Fibroblast of lung (primary cell): ENCODE measurements around the gene RNF220. TPM values are rescaled to one million over a fixed set of nuclear protein-coding genes. Genes with fewer than 3 reads are reported as not detected.

ENCODE experiments used
- DNase-seq, 2 donors: peaks; one replicate each; pipeline versions ENCODE4 v3.0.0 to v3.0.0-alpha.2; 2010; ENCODE audit warnings: low read depth in 2 of 2
- H2AFZ ChIP-seq: 2 replicates; pipeline ENCODE4 v1.5.1; 2012; ENCODE audit warnings: low read length, control low read depth, inconsistent platforms
- H3K27ac ChIP-seq: 2 replicates; pipeline ENCODE4 v1.5.1; 2011; ENCODE audit warnings: low read length, control low read depth; ENCODE audit not compliant: insufficient read depth
- H3K27me3 ChIP-seq: 2 replicates; pipeline ENCODE4 v1.5.1; 2011; ENCODE audit warnings: mild to moderate bottlenecking, low read length; ENCODE audit not compliant: control insufficient read depth, insufficient read depth
- H3K36me3 ChIP-seq: 2 replicates; pipeline ENCODE4 v1.5.1; 2011; ENCODE audit warnings: low read length; ENCODE audit not compliant: control insufficient read depth, insufficient read depth
- H3K4me1 ChIP-seq: 2 replicates; pipeline ENCODE4 v1.5.1; 2011; ENCODE audit warnings: low read length; ENCODE audit not compliant: control insufficient read depth, insufficient read depth; ENCODE audit errors: extremely low read depth
- H3K4me2 ChIP-seq: 2 replicates; pipeline ENCODE4 v1.5.1; 2011; ENCODE audit warnings: low read length, control low read depth; ENCODE audit not compliant: insufficient read depth; ENCODE audit errors: extremely low read depth
- H3K4me3 ChIP-seq, 4 experiments: fragments of 200-600 bp in 1 of 4; sonication (generic) in 1 of 4; replicated peaks in 1 of 4; 2 replicates each; pipeline ENCODE4 v1.5.1; 2011 to 2016; ENCODE audit warnings: low read length in 4 of 4, low read depth in 3 of 4, mild to moderate bottlenecking in 3 of 4, control low read depth in 2 of 4, inconsistent platforms in 1 of 4, mixed read lengths in 1 of 4; ENCODE audit not compliant: insufficient read depth in 1 of 4; ENCODE audit errors: control extremely low read depth in 1 of 4
- H3K79me2 ChIP-seq: 2 replicates; pipeline ENCODE4 v1.5.1; 2012; ENCODE audit warnings: mild to moderate bottlenecking, low read length, inconsistent platforms; ENCODE audit not compliant: control insufficient read depth, insufficient read depth
- H3K9ac ChIP-seq: 2 replicates; pipeline ENCODE4 v1.5.1; 2011; ENCODE audit warnings: mild to moderate bottlenecking, low read length, control low read depth; ENCODE audit not compliant: insufficient read depth
- H3K9me3 ChIP-seq: 2 replicates; pipeline ENCODE4 v1.5.1; 2012; ENCODE audit warnings: low read depth, low read length; ENCODE audit not compliant: control insufficient read depth, insufficient read depth
- H4K20me1 ChIP-seq: 2 replicates; pipeline ENCODE4 v1.5.1; 2011; ENCODE audit warnings: low read length; ENCODE audit not compliant: control insufficient read depth, insufficient read depth; ENCODE audit errors: extremely low read depth
- EZH2 ChIP-seq: IDR thresholded peaks from 2 replicates; pipeline ENCODE4 v1.5.1; 2012; ENCODE audit warnings: low read length, control low read depth, mild to moderate bottlenecking; ENCODE audit errors: missing control alignments
- polyA plus RNA-seq, 2 donors: library from polyadenylated mRNA; depleted of rRNA in 1 of 2; stranded (reverse) in 1 of 2; unstranded in 1 of 2; fragments of >200 nt; gene quantifications; 2 replicates each; pipeline ENCODE4 v1.2.1, GENCODE V29; 2011 to 2012; ENCODE audit warnings: missing spikeins in 1 of 2
- total RNA-seq: library from RNA; depleted of rRNA; stranded (reverse); fragments of >200 nt; gene quantifications from 2 replicates; pipeline ENCODE4 v1.2.1, GENCODE V29; 2014
- TF ChIP-seq, protein P1 (sequence below), 2 donors: IDR thresholded peaks in 1 of 2; conservative IDR thresholded peaks in 1 of 2; 1 replicate in 1 of 2; 2 replicates in 1 of 2; pipeline ENCODE4 v1.5.1; 2011 to 2012; ENCODE audit warnings: low read length in 2 of 2, control low read depth in 1 of 2, inconsistent platforms in 1 of 2, low read depth in 1 of 2, mild to moderate bottlenecking in 1 of 2

The RNF220 gene
- total and polyA plus RNA-seq, 2 donors (not counting 1 experiment from before 2014, with no cell fraction given), result 42.3 to 52.0 TPM

DNA sequence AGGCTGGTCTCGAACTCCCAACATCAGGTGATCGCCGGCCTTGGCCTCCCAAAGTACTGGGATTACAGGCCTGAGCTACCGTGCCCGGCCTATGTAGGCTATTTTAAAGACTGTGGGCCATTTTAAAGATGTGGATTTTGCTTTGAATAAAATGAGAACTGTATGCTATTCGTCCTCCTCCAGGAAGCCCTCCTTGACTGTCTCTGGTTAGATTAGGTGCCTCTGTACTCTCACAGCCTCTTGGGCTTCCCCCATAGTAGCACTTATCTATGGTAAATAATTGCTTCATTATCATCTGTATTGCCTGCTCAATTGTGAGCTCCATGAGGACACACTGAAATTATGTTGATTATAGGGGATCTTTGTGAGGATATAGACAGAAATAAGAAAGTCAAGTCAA is 29.5 kb upstream of the RNF220 start:
- H3K4me1 ChIP-seq, result no peaks in the 10 kb centered on the region
- H3K27ac ChIP-seq, result no peak overlapping the region
- TF ChIP-seq, protein P1, sequence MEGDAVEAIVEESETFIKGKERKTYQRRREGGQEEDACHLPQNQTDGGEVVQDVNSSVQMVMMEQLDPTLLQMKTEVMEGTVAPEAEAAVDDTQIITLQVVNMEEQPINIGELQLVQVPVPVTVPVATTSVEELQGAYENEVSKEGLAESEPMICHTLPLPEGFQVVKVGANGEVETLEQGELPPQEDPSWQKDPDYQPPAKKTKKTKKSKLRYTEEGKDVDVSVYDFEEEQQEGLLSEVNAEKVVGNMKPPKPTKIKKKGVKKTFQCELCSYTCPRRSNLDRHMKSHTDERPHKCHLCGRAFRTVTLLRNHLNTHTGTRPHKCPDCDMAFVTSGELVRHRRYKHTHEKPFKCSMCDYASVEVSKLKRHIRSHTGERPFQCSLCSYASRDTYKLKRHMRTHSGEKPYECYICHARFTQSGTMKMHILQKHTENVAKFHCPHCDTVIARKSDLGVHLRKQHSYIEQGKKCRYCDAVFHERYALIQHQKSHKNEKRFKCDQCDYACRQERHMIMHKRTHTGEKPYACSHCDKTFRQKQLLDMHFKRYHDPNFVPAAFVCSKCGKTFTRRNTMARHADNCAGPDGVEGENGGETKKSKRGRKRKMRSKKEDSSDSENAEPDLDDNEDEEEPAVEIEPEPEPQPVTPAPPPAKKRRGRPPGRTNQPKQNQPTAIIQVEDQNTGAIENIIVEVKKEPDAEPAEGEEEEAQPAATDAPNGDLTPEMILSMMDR (conservative IDR thresholded peaks at IDR 0.05 in 1 of 2, IDR thresholded peaks at IDR 0.05 in 1 of 2; ENCODE audit: low read depth in 1 of 2, low read length in 2 of 2), result no peak
- no peak for TF ChIP-seq EZH2
- H3K9ac ChIP-seq, result no peak overlapping the region
- no peak overlapping the region for H3K4me3 ChIP-seq
- no peak overlapping the region for H2AFZ ChIP-seq
- H3K9me3 ChIP-seq, result no peaks in the 10 kb centered on the region
- H3K79me2 ChIP-seq, result no peaks in the 10 kb centered on the region
- peaks cover 9% of the 10 kb centered on the region for H3K27me3 ChIP-seq
- H3K4me2 ChIP-seq, result no peak overlapping the region
- no peaks in the 10 kb centered on the region for H3K36me3 ChIP-seq
- DNase-seq, result no peak
- H4K20me1 ChIP-seq, result no peaks in the 10 kb centered on the region

DNA sequence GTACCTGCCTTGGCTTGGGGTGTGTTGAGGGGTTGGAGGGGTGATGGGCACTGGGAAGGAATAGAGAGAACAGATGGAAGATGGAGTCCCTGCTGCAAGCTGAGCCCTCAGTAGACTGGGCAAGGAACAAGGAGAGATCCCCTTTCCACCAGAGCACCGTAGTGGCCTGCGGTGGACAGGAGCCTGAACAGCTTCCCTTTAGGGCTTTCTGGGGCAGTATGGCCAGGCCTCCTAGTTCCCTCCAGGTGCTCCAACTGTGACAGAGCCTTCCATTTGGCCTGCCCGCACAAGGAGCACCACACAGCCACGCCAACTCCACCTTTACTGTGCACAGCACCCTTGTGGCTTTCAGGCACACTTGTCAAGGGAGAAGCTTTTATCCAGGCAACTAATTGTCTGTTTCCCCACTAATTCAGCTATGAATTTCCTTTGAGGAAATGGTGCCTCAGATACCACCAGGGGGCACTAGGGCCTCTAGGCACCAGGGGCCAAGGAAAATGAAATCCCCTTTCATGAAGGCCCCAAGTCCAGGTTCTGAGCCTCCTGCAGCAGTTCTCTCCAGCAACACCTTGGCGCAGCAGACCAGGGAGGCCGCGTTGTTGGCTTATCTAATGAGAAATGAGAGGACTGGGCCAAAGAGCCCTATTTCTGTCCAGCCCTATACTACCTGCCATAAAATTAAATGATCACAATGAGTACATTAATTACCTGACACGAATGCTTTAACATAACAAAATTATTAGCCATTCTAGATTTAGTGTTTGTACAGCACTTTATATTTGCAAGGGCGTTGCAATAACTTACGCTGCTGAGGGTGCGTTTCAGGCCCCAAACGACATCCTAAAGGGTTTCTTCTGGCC is 26.9 kb upstream of the RNF220 start:
- peak; percentile 37 to 62 for DNase-seq

DNA sequence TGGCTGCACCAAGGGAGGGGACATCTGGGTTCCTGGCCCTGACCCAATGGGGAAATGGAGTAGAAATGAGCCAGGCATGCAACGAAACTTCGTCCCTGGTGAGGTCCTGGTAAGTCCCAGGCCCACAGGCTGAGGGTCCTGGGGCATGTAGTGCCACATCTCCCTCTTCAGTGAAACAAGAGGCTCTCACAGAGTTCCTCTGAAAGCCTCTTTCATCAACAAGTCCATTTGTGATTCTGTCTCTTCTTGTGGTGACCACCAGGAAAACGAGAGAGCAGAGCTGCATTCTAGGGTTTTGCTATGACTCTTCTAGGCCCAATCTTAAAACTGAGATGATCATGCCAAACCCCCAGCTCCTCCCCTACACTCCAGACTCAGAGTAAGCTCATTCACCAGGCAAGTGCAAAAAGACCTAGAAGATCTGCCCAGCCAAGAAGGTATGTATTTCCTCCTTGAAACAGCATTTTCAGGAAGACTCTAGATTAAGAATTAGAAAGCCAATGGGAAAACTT is 24.3 kb upstream of the RNF220 start:
- H3K4me3 ChIP-seq, result no peak overlapping the region
- TF ChIP-seq, protein P1 (conservative IDR thresholded peaks at IDR 0.05 in 1 of 2, IDR thresholded peaks at IDR 0.05 in 1 of 2; ENCODE audit: low read depth in 1 of 2, low read length in 2 of 2), result no peak
- TF ChIP-seq EZH2, result no peak
- no peaks in the 10 kb centered on the region for H3K9me3 ChIP-seq
- no peaks in the 10 kb centered on the region for H3K4me1 ChIP-seq
- peaks cover 9% of the 10 kb centered on the region for H3K27me3 ChIP-seq
- H3K79me2 ChIP-seq, result no peaks in the 10 kb centered on the region
- DNase-seq, result no peak
- no peak overlapping the region for H3K9ac ChIP-seq
- H4K20me1 ChIP-seq, result no peaks in the 10 kb centered on the region
- no peak overlapping the region for H2AFZ ChIP-seq
- no peaks in the 10 kb centered on the region for H3K36me3 ChIP-seq
- H3K27ac ChIP-seq, result no peak overlapping the region
- H3K4me2 ChIP-seq, result no peak overlapping the region

More for the DNA sequence above, 26.9 kb upstream of the RNF220 start:
- no peak overlapping the region for H3K27ac ChIP-seq
- H2AFZ ChIP-seq, result no peak overlapping the region
- no peak overlapping the region for H3K4me3 ChIP-seq
- TF ChIP-seq, protein P1 (conservative IDR thresholded peaks at IDR 0.05 in 1 of 2, IDR thresholded peaks at IDR 0.05 in 1 of 2; ENCODE audit: low read depth in 1 of 2, low read length in 2 of 2), result peak; percentile 72 to 82
- TF ChIP-seq EZH2, result no peak
- no peaks in the 10 kb centered on the region for H4K20me1 ChIP-seq
- no peaks in the 10 kb centered on the region for H3K79me2 ChIP-seq
- H3K9ac ChIP-seq, result no peak overlapping the region
- no peak overlapping the region for H3K4me2 ChIP-seq
- H3K4me1 ChIP-seq, result no peaks in the 10 kb centered on the region
- no peaks in the 10 kb centered on the region for H3K9me3 ChIP-seq
- peaks cover 9% of the 10 kb centered on the region for H3K27me3 ChIP-seq
- no peaks in the 10 kb centered on the region for H3K36me3 ChIP-seq
